ENCODE data around the gene IGF2R.

GRCh38 chr6:160039441-160039840 is 70.6 kb downstream of the IGF2R start:
- no peak for TF ChIP-seq POLR2A (IDR thresholded peaks at IDR 0.05)
- TF ChIP-seq CTCF (IDR thresholded peaks at IDR 0.05) = no peak

Data from breast epithelium (tissue), 3 donors.